ENCODE results near the gene HEY2. TPM values are rescaled to one million over a fixed set of nuclear protein-coding genes. Genes with fewer than 3 reads are reported as not detected.

Gene HEY2
- total RNA-seq, 1 donor from 2014 or later: 2.3 TPM

Other genes starting within 250 kb of the HEY2 start
- gene NCOA7, start 41.3 kb downstream of the HEY2 start, total RNA-seq: 12.4 TPM
- 9.1 TPM for gene HINT3, start 207.1 kb downstream of the HEY2 start, total RNA-seq
- gene TRMT11, start 236.9 kb downstream of the HEY2 start, total RNA-seq: 11.6 TPM